Erythroblast (primary cell): ENCODE results near the gene ZNF648.
"Not testable (repeated sequence)": the region's sequence is repeated elsewhere in the genome, so short reads cannot be mapped to it uniquely, and the experiment has no call there.

Experiments used
- DNase-seq, 2 experiments: peaks; one replicate each; lab custom pipeline; 2025; lab: John Stamatoyannopoulos, UW
- GATA1 ChIP-seq: IDR thresholded peaks from 2 replicates; pipeline ENCODE4 v1.6.1; 2011; ENCODE audit warnings: low read depth, mild to moderate bottlenecking, control low read depth, low read length, moderate library complexity
- POLR2A ChIP-seq: IDR thresholded peaks from 2 replicates; pipeline ENCODE4 v1.6.1; 2011; ENCODE audit warnings: mild to moderate bottlenecking, low read length

Gene ZNF648

DNA sequence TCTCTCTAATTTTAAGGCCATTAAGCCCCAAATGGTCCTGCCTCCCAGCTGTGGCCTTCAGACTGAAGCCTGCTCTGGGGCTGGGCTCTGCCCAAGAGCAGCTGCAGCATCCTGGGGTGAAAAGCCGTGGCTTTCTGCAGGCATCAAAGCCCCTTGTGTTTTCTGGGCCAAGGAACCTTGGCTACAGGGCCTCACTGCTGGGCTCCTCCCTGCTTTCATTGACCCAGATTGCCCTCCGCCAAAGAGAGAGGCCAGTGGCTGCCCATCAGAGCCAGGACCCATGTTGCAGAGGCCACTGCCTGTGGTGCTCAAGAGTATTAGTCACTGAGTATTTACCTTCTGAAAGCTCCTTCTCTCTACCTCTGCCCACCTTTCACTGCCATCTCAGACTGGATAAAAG, 1.6 kb downstream of the ZNF648 start:
- no peak for TF ChIP-seq POLR2A
- TF ChIP-seq GATA1: no peak
- DNase-seq: no peak

- DNase-seq: no peak
- TF ChIP-seq POLR2A (no peak), GATA1 (no peak)
Measured at GRCh38 chr1:182056601-182057366, 4.7 kb downstream of the ZNF648 start.

GRCh38 chr1:182054698-182055326, 6.7 kb downstream of the ZNF648 start:
- TF ChIP-seq POLR2A (no peak), GATA1 (no peak)
- DNase-seq: peak; percentile 47 to 61

- DNase-seq: no peak
- TF ChIP-seq POLR2A (no peak), GATA1 (no peak)
Measured at GRCh38 chr1:182052355-182052754, 9.2 kb downstream of the ZNF648 start.

DNA sequence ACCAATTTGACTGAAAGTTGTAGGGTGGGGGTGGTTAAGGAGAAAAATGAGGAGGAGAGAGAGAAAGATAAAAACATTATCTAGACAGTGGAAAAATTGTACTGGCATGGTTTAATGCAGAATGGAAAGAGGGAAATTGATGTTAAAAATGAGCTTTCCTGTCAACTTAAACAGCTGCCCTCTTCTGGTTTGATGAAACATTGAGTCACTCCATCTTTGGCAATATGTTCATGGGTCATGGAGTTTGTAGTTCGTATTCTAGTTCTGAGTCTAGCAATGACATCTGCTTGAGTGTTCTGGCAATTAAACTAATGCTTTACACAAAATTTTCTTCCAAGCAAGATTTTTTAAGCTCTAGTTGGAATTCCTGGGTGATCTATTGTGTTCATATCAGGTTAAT, 9.6 kb downstream of the ZNF648 start:
- TF ChIP-seq POLR2A (no peak), GATA1 (no peak)
- no peak for DNase-seq

DNA sequence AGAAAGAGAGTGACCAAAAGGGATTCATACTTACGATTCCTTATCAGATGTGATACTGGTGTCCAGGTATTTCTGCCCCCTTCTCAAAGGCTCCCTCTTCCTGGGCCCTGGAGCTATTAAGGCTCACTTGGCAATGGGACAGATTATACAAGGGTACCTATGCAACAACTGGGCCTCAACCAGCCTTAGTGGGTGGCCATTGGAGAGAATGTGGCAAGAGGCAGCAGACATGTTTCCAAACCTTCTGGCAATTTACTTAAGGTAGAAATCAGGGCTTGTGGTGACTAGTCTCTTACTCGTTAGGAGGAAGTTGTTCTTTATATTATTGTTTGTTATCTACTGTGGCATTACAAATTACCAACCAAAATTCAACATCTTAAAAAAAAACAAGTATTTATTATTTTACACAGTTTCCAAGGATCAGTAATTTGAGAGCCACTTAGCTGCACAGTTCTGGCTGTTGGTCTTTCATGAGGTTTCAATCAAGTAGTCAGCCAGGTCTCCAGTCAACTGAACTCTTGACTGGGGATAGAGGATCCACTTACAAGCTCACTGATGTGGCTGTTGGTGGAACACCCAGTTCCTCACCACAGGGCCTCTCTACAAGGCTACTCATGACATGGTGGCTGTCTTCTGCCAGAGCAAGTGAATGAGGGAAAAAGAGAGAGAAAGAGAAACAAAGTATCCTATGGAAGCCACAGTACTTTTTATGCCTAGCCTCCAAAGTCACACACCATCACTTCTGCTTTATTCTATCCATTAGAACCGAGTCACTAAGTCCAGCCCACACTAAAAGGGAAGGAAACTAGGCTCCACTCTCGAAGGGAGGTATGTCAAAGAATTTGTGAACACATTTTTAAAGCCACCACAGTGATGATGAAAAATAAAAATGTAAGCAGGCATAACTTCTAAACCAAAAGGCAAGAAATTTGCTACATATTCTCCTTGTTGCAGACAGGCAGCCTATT, 10.7 kb downstream of the ZNF648 start:
- DNase-seq: no peak
- TF ChIP-seq POLR2A (no peak), GATA1 (no peak)

- no peak for DNase-seq
Measured at GRCh38 chr1:182048562-182048961, 12.9 kb downstream of the ZNF648 start.

DNA sequence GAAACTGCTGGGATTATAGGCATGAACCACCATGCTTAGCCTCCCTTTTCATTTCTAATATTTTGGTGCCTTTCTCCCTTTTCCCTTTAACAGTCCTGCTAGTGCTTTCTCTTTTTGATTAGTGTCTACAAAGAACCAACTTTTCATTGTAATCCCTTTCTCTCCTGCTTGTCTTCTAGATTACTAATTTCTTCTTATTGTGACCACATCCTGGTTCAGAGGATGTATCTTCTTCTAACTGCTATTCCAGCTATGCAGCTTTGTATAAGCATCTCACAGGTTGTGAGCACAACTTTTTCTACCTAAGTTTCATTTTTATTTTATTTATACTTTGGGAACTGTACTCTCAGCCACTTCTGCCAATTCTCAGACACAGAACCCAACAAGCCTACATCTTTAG, 14.7 kb downstream of the ZNF648 start:
- no peak for DNase-seq
- TF ChIP-seq GATA1 (no peak), POLR2A (no peak)

More at GRCh38 chr1:182048562-182048961, 12.9 kb downstream of the ZNF648 start:
- no peak for TF ChIP-seq POLR2A
- no peak for TF ChIP-seq GATA1

GRCh38 chr1:182045481-182045880, 16.0 kb downstream of the ZNF648 start:
- not testable (repeated sequence) for DNase-seq

- no peak for TF ChIP-seq GATA1
- no peak for TF ChIP-seq POLR2A
- no peak for DNase-seq
Measured at GRCh38 chr1:182041615-182042014, 19.9 kb downstream of the ZNF648 start.

GRCh38 chr1:182038220-182038619, 23.3 kb downstream of the ZNF648 start:
- TF ChIP-seq GATA1: no peak
- no peak for DNase-seq

GRCh38 chr1:182035097-182035770, 26.3 kb downstream of the ZNF648 start:
- DNase-seq: peak; percentile 50 to 53
- TF ChIP-seq POLR2A: no peak
- no peak for TF ChIP-seq GATA1

DNA sequence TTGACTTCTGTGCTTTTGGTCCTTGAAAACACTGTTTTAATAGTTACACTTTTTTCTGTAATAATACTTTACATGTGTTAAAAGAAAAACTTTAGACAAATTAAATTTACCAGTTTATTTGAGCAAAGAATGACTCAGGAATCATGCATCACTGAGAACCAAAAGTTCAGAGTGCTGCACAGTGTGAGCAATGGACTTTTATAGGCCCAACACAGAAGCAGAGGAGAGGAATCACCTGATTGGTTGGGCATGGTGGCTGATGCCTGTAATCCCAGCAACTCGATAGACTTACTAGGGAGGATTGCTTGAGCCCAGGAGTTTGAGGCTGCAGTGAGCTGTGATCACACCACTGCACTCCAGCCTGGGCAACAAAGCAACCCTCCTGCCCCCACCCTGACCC, 29.3 kb downstream of the ZNF648 start:
- no peak for DNase-seq
- TF ChIP-seq POLR2A: no peak
- TF ChIP-seq GATA1: no peak
